Lower lobe of right lung (tissue), 2 donors: ENCODE data around the gene PLA2G4D. TPM values are rescaled to one million over a fixed set of nuclear protein-coding genes. Genes with fewer than 3 reads are reported as not detected.

ENCODE experiments used
- ATAC-seq, 2 donors: fragments of 200-7000 bp; cut with Tn5 transposase; one replicate each; pipeline ENCODE4 v1.9.1; 2020 to 2022; ENCODE audit warnings: mild to moderate bottlenecking in 2 of 2, moderate library complexity in 2 of 2
- DNase-seq: peaks from one replicate; pipeline ENCODE4 v3.0.0-alpha.2; 2020
- H3K27ac ChIP-seq: fragments of 200-600 bp; one replicate; pipeline ENCODE4 v1.8.0; 2022
- H3K27me3 ChIP-seq: fragments of 200-600 bp; one replicate; pipeline ENCODE4 v1.8.0; 2022; ENCODE audit warnings: low read depth
- H3K36me3 ChIP-seq: fragments of 200-600 bp; one replicate; pipeline ENCODE4 v1.8.0; 2022; ENCODE audit warnings: mild to moderate bottlenecking
- H3K4me1 ChIP-seq: fragments of 200-600 bp; one replicate; pipeline ENCODE4 v1.8.0; 2022
- H3K4me3 ChIP-seq: fragments of 200-600 bp; one replicate; pipeline ENCODE4 v1.8.0; 2022; ENCODE audit warnings: mild to moderate bottlenecking
- H3K9me3 ChIP-seq: fragments of 200-600 bp; one replicate; pipeline ENCODE4 v1.8.0; 2022
- CTCF ChIP-seq: fragments of 200-600 bp; IDR thresholded peaks from one replicate; pipeline ENCODE4 v1.8.0; 2022; ENCODE audit warnings: antibody characterized with exemption, mild to moderate bottlenecking
- intact Hi-C: fragments of 100-400 bp; cut with DNase I; formaldehyde crosslinking; loops from one replicate; pipeline ENCODE4 v1.11.0; 2022
- total RNA-seq: library from RNA; stranded (reverse); fragmentation: NEBNext Ultra II Directional; extraction: Animal tissue kit (Norgen Biotek cat#: 25700); gene quantifications from one replicate; pipeline ENCODE4 v1.2.1, GENCODE V29; 2021
- donor health status: DM: no; HTN: yes; CAD: no; lungs with severe emphysema.

The PLA2G4D gene
- total RNA-seq, 1 donor from 2014 or later, result not detected

- Histone ChIP-seq H3K4me1 (peaks cover 13% of the 10 kb centered on the region), H3K4me3 (no peak overlapping the region), H3K9me3 (no peaks in the 10 kb centered on the region), H3K27ac (no peak overlapping the region), H3K36me3 (no peaks in the 10 kb centered on the region), H3K27me3 (no peaks in the 10 kb centered on the region)
- intact Hi-C loops, result no loop called here
- TF ChIP-seq CTCF, result no peak
- peak; percentile 73 to 94 for ATAC-seq
- peak; percentile 80 for DNase-seq
Measured at GRCh38 chr15:42121682-42122081, 27.3 kb upstream of the PLA2G4D start.

- Histone ChIP-seq H3K27me3 (no peaks in the 10 kb centered on the region), H3K9me3 (no peaks in the 10 kb centered on the region), H3K4me1 (peaks cover 13% of the 10 kb centered on the region), H3K4me3 (no peak overlapping the region), H3K27ac (no peak overlapping the region), H3K36me3 (no peaks in the 10 kb centered on the region)
- intact Hi-C loops, result no loop called here
- DNase-seq (no peak), ATAC-seq (no peak)
- no peak for TF ChIP-seq CTCF
Measured at GRCh38 chr15:42121021-42121420, 26.7 kb upstream of the PLA2G4D start.

- DNase-seq, result no peak
- peaks cover 13% of the 10 kb centered on the region for H3K4me1 ChIP-seq
- intact Hi-C loops, result no loop called here
- H3K4me3 ChIP-seq, result no peak overlapping the region
- H3K27me3 ChIP-seq, result no peaks in the 10 kb centered on the region
- H3K9me3 ChIP-seq, result no peaks in the 10 kb centered on the region
- ATAC-seq, result no peak
- no peak overlapping the region for H3K27ac ChIP-seq
- H3K36me3 ChIP-seq, result no peaks in the 10 kb centered on the region
- TF ChIP-seq CTCF, result no peak
Measured at GRCh38 chr15:42120285-42120684, 25.9 kb upstream of the PLA2G4D start.

GRCh38 chr15:42119446-42119760 is 25.0 kb upstream of the PLA2G4D start:
- no peak overlapping the region for H3K4me3 ChIP-seq
- no peaks in the 10 kb centered on the region for H3K9me3 ChIP-seq
- H3K27ac ChIP-seq, result no peak overlapping the region
- ATAC-seq (no peak), DNase-seq (no peak)
- H3K27me3 ChIP-seq, result no peaks in the 10 kb centered on the region
- no peaks in the 10 kb centered on the region for H3K36me3 ChIP-seq
- intact Hi-C loops, result no loop called here
- peaks cover 13% of the 10 kb centered on the region for H3K4me1 ChIP-seq
- TF ChIP-seq CTCF, result no peak

DNA sequence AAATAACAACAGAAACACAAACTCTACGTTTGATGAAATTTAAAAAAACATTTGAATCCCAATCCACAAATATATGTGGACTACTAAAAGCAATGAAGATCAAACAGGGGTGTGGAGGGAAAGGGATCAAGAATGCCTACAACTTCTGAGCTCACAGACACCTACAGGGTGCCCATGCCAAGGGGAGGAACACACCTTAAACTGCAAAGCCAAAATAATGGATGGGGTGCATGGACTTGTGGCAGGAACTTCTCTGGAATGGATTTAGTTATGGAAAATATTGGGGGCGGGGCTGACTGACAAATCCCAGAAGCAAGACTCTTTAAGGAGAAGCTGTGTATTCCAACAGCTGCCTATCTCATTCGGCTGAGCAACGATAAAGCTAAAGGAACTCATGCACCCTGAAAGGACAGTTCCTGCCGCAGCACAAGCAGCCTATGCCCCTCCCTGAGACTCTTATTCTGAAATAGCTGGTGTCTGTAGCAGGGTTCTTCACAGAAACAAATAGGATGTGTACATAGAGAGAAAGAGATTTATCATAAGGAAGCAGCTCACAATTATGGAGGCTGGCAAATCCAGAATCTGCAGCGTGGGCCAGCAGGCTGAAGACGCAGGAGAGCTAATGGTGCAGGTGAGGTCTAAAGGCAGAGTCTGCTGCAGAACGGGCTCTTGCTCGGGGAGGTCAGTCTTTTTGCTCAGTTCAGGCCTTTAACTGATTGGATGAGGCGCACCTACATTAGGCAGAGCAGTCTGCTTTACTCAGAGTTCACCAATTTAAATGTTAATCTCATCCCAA is 24.5 kb upstream of the PLA2G4D start:
- ATAC-seq (peak in 1 of 2 donors; percentile 29), DNase-seq (no peak)
- intact Hi-C loops, result no loop called here
- no peaks in the 10 kb centered on the region for H3K9me3 ChIP-seq
- H3K4me3 ChIP-seq, result no peak overlapping the region
- no peak for TF ChIP-seq CTCF
- no peaks in the 10 kb centered on the region for H3K36me3 ChIP-seq
- no peak overlapping the region for H3K27ac ChIP-seq
- peaks cover 13% of the 10 kb centered on the region for H3K4me1 ChIP-seq
- no peaks in the 10 kb centered on the region for H3K27me3 ChIP-seq
